GM12801 (cell line): ENCODE results near the gene RAD18.

Experiments used
- TF ChIP-seq, protein P1 (sequence below): IDR thresholded peaks from one replicate; pipeline ENCODE4 v1.5.1; 2011; ENCODE audit warnings: control low read depth; ENCODE audit not compliant: insufficient read length; ENCODE audit errors: extremely low read depth

RAD18 gene

DNA sequence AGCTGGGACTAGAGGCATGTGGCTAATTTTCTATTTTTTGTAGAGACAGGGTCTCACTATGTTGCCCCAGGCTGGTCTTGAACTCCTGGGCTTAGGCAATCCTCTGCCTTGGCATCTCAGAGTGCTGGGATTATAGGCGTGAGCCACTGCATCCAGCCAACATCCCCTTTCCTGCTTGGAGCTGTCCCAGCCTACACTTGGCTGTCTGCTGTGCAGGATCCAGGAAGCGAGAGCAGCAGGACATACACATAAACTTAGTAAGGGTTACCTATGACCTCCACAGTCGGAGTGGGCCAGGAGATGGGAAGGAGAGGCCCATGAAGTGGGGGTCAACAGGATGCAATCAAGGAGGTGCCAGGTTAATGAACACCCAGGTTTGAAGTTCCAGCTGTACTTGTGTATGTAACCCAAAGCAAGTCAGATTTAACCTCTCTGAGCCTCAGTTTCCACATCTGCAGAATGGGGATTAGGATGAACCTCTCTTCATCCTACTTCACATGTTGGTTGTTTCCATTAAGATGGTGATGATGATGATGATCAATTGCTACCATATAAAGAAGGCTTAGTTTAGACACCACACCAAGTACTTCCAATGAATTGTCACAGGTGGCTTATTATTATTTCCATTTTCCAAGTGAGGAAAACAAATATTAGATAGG lies 124.4 kb downstream of the RAD18 start:
- TF ChIP-seq, protein P1, sequence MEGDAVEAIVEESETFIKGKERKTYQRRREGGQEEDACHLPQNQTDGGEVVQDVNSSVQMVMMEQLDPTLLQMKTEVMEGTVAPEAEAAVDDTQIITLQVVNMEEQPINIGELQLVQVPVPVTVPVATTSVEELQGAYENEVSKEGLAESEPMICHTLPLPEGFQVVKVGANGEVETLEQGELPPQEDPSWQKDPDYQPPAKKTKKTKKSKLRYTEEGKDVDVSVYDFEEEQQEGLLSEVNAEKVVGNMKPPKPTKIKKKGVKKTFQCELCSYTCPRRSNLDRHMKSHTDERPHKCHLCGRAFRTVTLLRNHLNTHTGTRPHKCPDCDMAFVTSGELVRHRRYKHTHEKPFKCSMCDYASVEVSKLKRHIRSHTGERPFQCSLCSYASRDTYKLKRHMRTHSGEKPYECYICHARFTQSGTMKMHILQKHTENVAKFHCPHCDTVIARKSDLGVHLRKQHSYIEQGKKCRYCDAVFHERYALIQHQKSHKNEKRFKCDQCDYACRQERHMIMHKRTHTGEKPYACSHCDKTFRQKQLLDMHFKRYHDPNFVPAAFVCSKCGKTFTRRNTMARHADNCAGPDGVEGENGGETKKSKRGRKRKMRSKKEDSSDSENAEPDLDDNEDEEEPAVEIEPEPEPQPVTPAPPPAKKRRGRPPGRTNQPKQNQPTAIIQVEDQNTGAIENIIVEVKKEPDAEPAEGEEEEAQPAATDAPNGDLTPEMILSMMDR: no peak

GRCh38 chr3:8838234-8838633 lies 125.0 kb downstream of the RAD18 start:
- TF ChIP-seq, protein P1: no peak

GRCh38 chr3:8837162-8837561 lies 126.1 kb downstream of the RAD18 start:
- TF ChIP-seq, protein P1: no peak

GRCh38 chr3:8836096-8836495 lies 127.2 kb downstream of the RAD18 start:
- TF ChIP-seq, protein P1: no peak

- TF ChIP-seq, protein P1: no peak
These were observed 127.9 kb downstream of the RAD18 start for GRCh38 chr3:8835385-8835784.

DNA sequence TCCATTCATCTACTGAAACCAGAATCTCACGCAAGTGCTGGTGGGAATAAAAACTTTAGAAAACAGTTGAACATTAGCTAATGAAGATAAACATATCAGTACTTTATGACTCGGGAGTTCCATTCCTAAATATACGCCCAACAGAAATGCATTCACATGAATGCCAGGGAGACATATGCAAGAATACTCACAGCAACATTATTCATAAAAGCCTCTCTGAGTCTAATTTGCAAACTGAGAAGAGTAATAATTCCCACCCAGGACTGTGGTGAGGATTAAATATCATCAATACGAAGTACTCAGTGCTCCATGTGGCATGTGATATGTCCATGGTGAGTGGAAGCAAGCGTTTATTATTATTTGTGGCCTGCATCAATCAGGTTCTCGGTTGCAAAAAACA lies 128.3 kb downstream of the RAD18 start:
- TF ChIP-seq, protein P1: no peak

- TF ChIP-seq, protein P1: no peak
These were observed 135.6 kb downstream of the RAD18 start for GRCh38 chr3:8827641-8828040.
